Ishikawa (cell line): ENCODE results near the gene PRKAR2B.
A peak's percentile ranks its signal among the peaks of the same experiment; 100 is the strongest.

Experiments used
- CEBPB ChIP-seq: IDR thresholded peaks from 2 replicates; pipeline ENCODE4 v1.6.1; 2012
- CREB1 ChIP-seq: IDR thresholded peaks from 2 replicates; pipeline ENCODE4 v1.6.1; 2012; ENCODE audit warnings: low read depth
- EGR1 ChIP-seq: IDR thresholded peaks from 2 replicates; pipeline ENCODE4 v1.6.1; 2012
- EP300 ChIP-seq: IDR thresholded peaks from 2 replicates; pipeline ENCODE4 v1.6.1; 2012; ENCODE audit warnings: borderline replicate concordance
- FOXM1 ChIP-seq: IDR thresholded peaks from 2 replicates; pipeline ENCODE4 v1.6.1; 2012; ENCODE audit warnings: low read depth, borderline replicate concordance
- MAX ChIP-seq: IDR thresholded peaks from 2 replicates; pipeline ENCODE4 v1.6.1; 2012
- NFIC ChIP-seq: IDR thresholded peaks from 2 replicates; pipeline ENCODE4 v1.6.1; 2012
- RAD21 ChIP-seq: IDR thresholded peaks from 2 replicates; pipeline ENCODE4 v1.6.1; 2012; ENCODE audit warnings: low read depth
- REST ChIP-seq: IDR thresholded peaks from 2 replicates; pipeline ENCODE4 v1.6.1; 2012; ENCODE audit warnings: low read depth, mild to moderate bottlenecking
- TAF1 ChIP-seq: IDR thresholded peaks from 2 replicates; pipeline ENCODE4 v1.6.1; 2012; ENCODE audit warnings: low read depth, mild to moderate bottlenecking
- TCF12 ChIP-seq: IDR thresholded peaks from 2 replicates; pipeline ENCODE4 v1.6.1; 2012; ENCODE audit warnings: low read depth
- TEAD4 ChIP-seq: IDR thresholded peaks from 2 replicates; pipeline ENCODE4 v1.6.1; 2012
- USF1 ChIP-seq: IDR thresholded peaks from 2 replicates; pipeline ENCODE4 v1.6.1; 2012
- YY1 ChIP-seq: IDR thresholded peaks from 2 replicates; pipeline ENCODE4 v1.6.1; 2012; ENCODE audit warnings: low read depth
- ZBTB7A ChIP-seq: IDR thresholded peaks from 2 replicates; pipeline ENCODE4 v1.6.1; 2012; ENCODE audit warnings: low read depth

Gene PRKAR2B

GRCh38 chr7:107166736-107167426 lies 122.4 kb downstream of the PRKAR2B start:
- TF ChIP-seq CEBPB, result no peak
- no peak for TF ChIP-seq USF1
- no peak for TF ChIP-seq FOXM1
- TF ChIP-seq CREB1, result no peak
- no peak for TF ChIP-seq EP300
- TF ChIP-seq MAX, result no peak
- no peak for TF ChIP-seq TCF12

- TF ChIP-seq YY1 (peak; percentile 62; the same call in 1 of the 2 replicates), TEAD4 (no peak), NFIC (no peak), MAX (no peak), TCF12 (no peak), TAF1 (no peak), FOXM1 (no peak), CEBPB (peak; percentile 82), USF1 (no peak), EGR1 (no peak; the same call in 1 of the 2 replicates), EP300 (no peak), REST (no peak), RAD21 (peak; percentile 24; the same call in 1 of the 2 replicates), ZBTB7A (no peak)
Measured at GRCh38 chr7:107167483-107168232, 123.2 kb downstream of the PRKAR2B start.

GRCh38 chr7:107168233-107169119 lies 124.0 kb downstream of the PRKAR2B start, which contains the start of gene HBP1:
Gene HBP1 (plus strand): TSS chr7:107169003. CDS start chr7:107179894, 10,891 bp downstream.
- no peak; the same call in 1 of the 2 replicates for TF ChIP-seq RAD21
- TF ChIP-seq YY1, result peak; percentile 83
- TF ChIP-seq FOXM1, result peak; percentile 39; the same call in 1 of the 2 replicates
- peak; percentile 44; the same call in 1 of the 2 replicates for TF ChIP-seq EGR1
- TF ChIP-seq CEBPB, result no peak
- no peak; the same call in 1 of the 2 replicates for TF ChIP-seq EP300
- TF ChIP-seq TEAD4, result no peak
- TF ChIP-seq REST, result no peak
- TF ChIP-seq CREB1, result peak; percentile 74
- TF ChIP-seq NFIC, result peak; percentile 91
- TF ChIP-seq TAF1, result no peak
- TF ChIP-seq MAX, result peak; percentile 99
- no peak for TF ChIP-seq ZBTB7A
- peak; percentile 83 for TF ChIP-seq USF1
- TF ChIP-seq TCF12, result peak; percentile 61
